Stimulated activated CD4-positive, alpha-beta T cell treated with anti-CD3 and anti-CD28 coated beads, TNF-alpha, amount 100 ng/mL, for 24 hours (primary cell): Measurements from ENCODE around the gene THBS2.
"Not testable (repeated sequence)": the region's sequence is repeated elsewhere in the genome, so short reads cannot be mapped to it uniquely, and the experiment has no call there.

Experiments used
- DNase-seq, 3 experiments: peaks; one replicate each; pipeline ENCODE4 v3.0.0-alpha.2; 2020; ENCODE audit warnings: low read depth in 3 of 3

Gene THBS2

GRCh38 chr6:169184419-169184818 is 69.2 kb downstream of the THBS2 start:
- DNase-seq: no peak

GRCh38 chr6:169183233-169183632 is 70.4 kb downstream of the THBS2 start:
- DNase-seq: no peak

- DNase-seq: not testable (repeated sequence)
Observed at GRCh38 chr6:169179831-169180230, 73.8 kb downstream of the THBS2 start.

GRCh38 chr6:169177516-169178166 is 76.0 kb downstream of the THBS2 start:
- DNase-seq: no peak

- DNase-seq: no peak
Observed at GRCh38 chr6:169176361-169176991, 77.2 kb downstream of the THBS2 start.

- DNase-seq: no peak
Observed at GRCh38 chr6:169175360-169175887, 78.2 kb downstream of the THBS2 start.

- no peak for DNase-seq
Observed at GRCh38 chr6:169174516-169175359, 78.9 kb downstream of the THBS2 start.

- no peak for DNase-seq
Observed at GRCh38 chr6:169173532-169174268, 79.9 kb downstream of the THBS2 start.

- no peak for DNase-seq
Observed at GRCh38 chr6:169172946-169173345, 80.7 kb downstream of the THBS2 start.

GRCh38 chr6:169172456-169172855 is 81.2 kb downstream of the THBS2 start:
- DNase-seq: no peak

GRCh38 chr6:169171951-169172350 is 81.7 kb downstream of the THBS2 start:
- DNase-seq: no peak

- DNase-seq: no peak
Observed at GRCh38 chr6:169171016-169171415, 82.6 kb downstream of the THBS2 start.

GRCh38 chr6:169170583-169170955 is 83.1 kb downstream of the THBS2 start:
- DNase-seq: no peak

GRCh38 chr6:169169941-169170582 is 83.6 kb downstream of the THBS2 start:
- no peak for DNase-seq

GRCh38 chr6:169169375-169169774 is 84.3 kb downstream of the THBS2 start:
- no peak for DNase-seq

GRCh38 chr6:169168706-169169105 is 84.9 kb downstream of the THBS2 start:
- DNase-seq: no peak

- DNase-seq: no peak
Observed at GRCh38 chr6:169168302-169168630, 85.4 kb downstream of the THBS2 start.

GRCh38 chr6:169167581-169168301 is 85.9 kb downstream of the THBS2 start:
- DNase-seq: no peak

GRCh38 chr6:169166896-169167580 is 86.6 kb downstream of the THBS2 start:
- no peak for DNase-seq
